IMR-90 (cell line): ENCODE results near the gene TMEM130. TPM values are rescaled to one million over a fixed set of nuclear protein-coding genes. Genes with fewer than 3 reads are reported as not detected.

ENCODE experiments used
- ATAC-seq: fragments of 200-7000 bp; cut with Tn5 transposase; 2 replicates; pipeline ENCODE4 v1.9.1; 2020; ENCODE audit warnings: low read depth, mild to moderate bottlenecking, moderate library complexity
- BruUV-seq: library from RNA; stranded (reverse); fragments of 400-500 nt; replicated peaks from 2 replicates; lab custom pipeline; 2021; lab: Mats Ljungman, UMichigan
- CTCF ChIA-PET: fragments of 300-600 bp; formaldehyde crosslinking; extraction: SDS; loops from one replicate; lab custom pipeline; 2021; ENCODE audit warnings: antibody characterized with exemption; lab: Yijun Ruan, JAX
- POLR2A ChIA-PET: fragments of 300-600 bp; sonication (Branson Sonifier 250); formaldehyde crosslinking; loops from one replicate; lab custom pipeline; 2022; ENCODE audit warnings: antibody characterized with exemption; ENCODE audit not compliant: unreplicated experiment; lab: Charles Lee
- DNase-seq: peaks from one replicate; pipeline ENCODE4 v3.0.0; 2013
- H2AFZ ChIP-seq: replicated peaks from 2 replicates; pipeline ENCODE3; 2013; ENCODE audit warnings: low read length, mild to moderate bottlenecking; ENCODE audit not compliant: poor library complexity
- H2AK5ac ChIP-seq: 2 replicates; pipeline ENCODE4 v1.6.1; 2013; ENCODE audit warnings: low read depth, low read length, inconsistent platforms
- H2AK9ac ChIP-seq: replicated peaks from 2 replicates; pipeline ENCODE3; 2013; ENCODE audit warnings: mild to moderate bottlenecking, low read depth, low read length, moderate library complexity; ENCODE audit not compliant: poor library complexity
- H2BK120ac ChIP-seq: 2 replicates; pipeline ENCODE4 v1.6.1; 2013; ENCODE audit warnings: low read depth, low read length, inconsistent platforms
- H2BK15ac ChIP-seq: 3 replicates; pipeline ENCODE4 v1.6.1; 2013; ENCODE audit warnings: low read depth, low read length, inconsistent platforms
- H2BK20ac ChIP-seq: 2 replicates; pipeline ENCODE4 v1.6.1; 2013; ENCODE audit warnings: low read depth, mild to moderate bottlenecking, inconsistent platforms, low read length, moderate library complexity
- H2BK5ac ChIP-seq: 2 replicates; pipeline ENCODE4 v1.6.1; 2013; ENCODE audit warnings: mild to moderate bottlenecking, low read depth, low read length, inconsistent platforms; ENCODE audit not compliant: poor library complexity, severe bottlenecking
- H3K14ac ChIP-seq: replicated peaks from 2 replicates; pipeline ENCODE4 v1.6.1; 2013; ENCODE audit warnings: low read depth, low read length, inconsistent platforms
- H3K18ac ChIP-seq: 2 replicates; pipeline ENCODE4 v1.6.1; 2013; ENCODE audit warnings: low read depth, low read length, control low read depth
- H3K23ac ChIP-seq: 2 replicates; pipeline ENCODE4 v1.6.1; 2013; ENCODE audit warnings: low read depth, low read length, inconsistent platforms
- H3K27ac ChIP-seq: 2 replicates; pipeline ENCODE4 v1.5.1; 2013; ENCODE audit warnings: mild to moderate bottlenecking, control low read depth, low read length; ENCODE audit not compliant: insufficient read depth
- H3K27me3 ChIP-seq: 2 replicates; pipeline ENCODE4 v1.6.1; 2013; ENCODE audit warnings: low read length; ENCODE audit not compliant: control insufficient read depth, insufficient read depth
- H3K36me3 ChIP-seq: 2 replicates; pipeline ENCODE4 v1.6.1; 2013; ENCODE audit warnings: low read length, mixed read lengths; ENCODE audit not compliant: control insufficient read depth, insufficient read depth
- H3K4ac ChIP-seq: 2 replicates; pipeline ENCODE4 v1.6.1; 2013; ENCODE audit warnings: low read depth, low read length, inconsistent platforms
- H3K4me1 ChIP-seq: 2 replicates; pipeline ENCODE4 v1.6.1; 2013; ENCODE audit warnings: low read length, mixed read lengths; ENCODE audit not compliant: control insufficient read depth, insufficient read depth
- H3K4me2 ChIP-seq: 2 replicates; pipeline ENCODE4 v1.6.1; 2013; ENCODE audit warnings: low read depth, mild to moderate bottlenecking, control low read depth, low read length, moderate library complexity
- H3K4me3 ChIP-seq: 2 replicates; pipeline ENCODE4 v1.5.1; 2013; ENCODE audit warnings: low read depth, mild to moderate bottlenecking, control low read depth, low read length, moderate library complexity; ENCODE audit not compliant: insufficient read depth
- H3K56ac ChIP-seq: 2 replicates; pipeline ENCODE4 v1.6.1; 2013; ENCODE audit warnings: low read length, inconsistent platforms; ENCODE audit not compliant: insufficient read depth; ENCODE audit errors: extremely low read depth
- H3K79me1 ChIP-seq, 2 experiments: 2 replicates each; pipeline ENCODE4 v1.6.1; 2013; ENCODE audit warnings: low read length in 2 of 2, inconsistent platforms in 1 of 2, low read depth in 1 of 2
- H3K9ac ChIP-seq: 2 replicates; pipeline ENCODE4 v1.6.1; 2013; ENCODE audit warnings: low read depth, low read length, control low read depth
- H3K9me1 ChIP-seq: 2 replicates; pipeline ENCODE4 v1.6.1; 2013; ENCODE audit warnings: low read length, inconsistent platforms; ENCODE audit not compliant: insufficient read depth
- H3K9me3 ChIP-seq: 2 replicates; pipeline ENCODE4 v1.6.1; 2013; ENCODE audit warnings: low read length; ENCODE audit not compliant: control insufficient read depth, insufficient read depth
- H4K20me1 ChIP-seq: 2 replicates; pipeline ENCODE4 v1.6.1; 2013; ENCODE audit warnings: low read length, inconsistent platforms; ENCODE audit not compliant: insufficient read depth
- H4K5ac ChIP-seq: 2 replicates; pipeline ENCODE4 v1.6.1; 2013; ENCODE audit warnings: mild to moderate bottlenecking, low read depth, low read length, control low read depth
- H4K8ac ChIP-seq, 2 experiments: 2 replicates each; pipeline ENCODE4 v1.6.1; 2013; ENCODE audit warnings: low read depth in 2 of 2, low read length in 2 of 2, control low read depth in 1 of 2, inconsistent platforms in 1 of 2
- H4K91ac ChIP-seq: 2 replicates; pipeline ENCODE4 v1.6.1; 2013; ENCODE audit warnings: low read depth, low read length, inconsistent platforms; ENCODE audit not compliant: insufficient read depth
- CTCF ChIP-seq: conservative IDR thresholded peaks from 2 replicates; pipeline ENCODE4 v1.5.1; 2012; ENCODE audit warnings: mild to moderate bottlenecking, low read depth, low read length, improper control_type of control experiment
- ELK1 ChIP-seq: fragments of 150-350 bp; IDR thresholded peaks from 2 replicates; pipeline ENCODE4 v1.6.1; 2016; ENCODE audit warnings: low read depth, mild to moderate bottlenecking, low read length, moderate library complexity, borderline replicate concordance
- MAZ ChIP-seq: IDR thresholded peaks from 2 replicates; pipeline ENCODE4 v1.6.1; 2012; ENCODE audit warnings: low read depth, mild to moderate bottlenecking, low read length, improper control_type of control experiment, moderate library complexity, borderline replicate concordance
- SMC3 ChIP-seq: fragments of 150-350 bp; IDR thresholded peaks from 2 replicates; pipeline ENCODE4 v1.6.1; 2016; ENCODE audit warnings: low read depth, mild to moderate bottlenecking, antibody characterized with exemption, low read length, moderate library complexity
- WGBS, 2 experiments: methylation state at CpG; one replicate each; pipeline versions ENCODE4 v1.1.5 to v1.1.7; 2013; ENCODE audit warnings: missing lambda C conversion rate in 2 of 2; ENCODE audit not compliant: insufficient read length in 1 of 2; ENCODE audit errors: extremely low coverage in 2 of 2; 5-methylcytosine and 5-hydroxymethylcytosine counted together
- dilution Hi-C: fragments of 300-500 bp; cut with HindIII; formaldehyde crosslinking; loops from one replicate; pipeline ENCODE4 v1.14.3; 2018; ENCODE audit warnings: low sequenced_read_pairs; ENCODE audit not compliant: unreplicated experiment
- in situ Hi-C: fragments of 300-500 bp; cut with MboI; formaldehyde crosslinking; loops from 3 replicates; pipeline ENCODE4 v1.14.3; 2019; ENCODE audit warnings: low sequenced_read_pairs, inconsistent platforms, mixed read lengths
- intact Hi-C: fragments of 100-400 bp; cut with micrococcal nuclease; formaldehyde crosslinking; loops from 2 replicates; pipeline ENCODE4 v1.10.0; 2022
- polyA plus RNA-seq, 3 experiments: library from polyadenylated mRNA; depleted of rRNA; stranded (reverse); fragments of >200 nt; gene quantifications; 2 replicates each; pipeline ENCODE4 v1.2.3, GENCODE V29; 2012; ENCODE audit warnings: low replicate concordance in 1 of 3
- total RNA-seq: library from RNA; depleted of rRNA; stranded (reverse); fragments of >200 nt; gene quantifications from 2 replicates; pipeline ENCODE4 v1.2.3, GENCODE V29; 2012

Gene TMEM130
- total and polyA plus RNA-seq, 2 of the 4 experiments (the other 2 are of a cell fraction) = 1.1 to 14.8 TPM

- Histone ChIP-seq H2BK20ac (no peak overlapping the region), H3K4me3 (no peak overlapping the region), H3K4ac (no peak overlapping the region), H4K20me1 (peaks cover 4% of the 10 kb centered on the region; the same call in 1 of the 2 replicates), H2BK5ac (no peak overlapping the region), H3K9ac (no peak overlapping the region), H3K36me3 (no peaks in the 10 kb centered on the region), H2AFZ (peak overlapping the region; percentile 23), H3K23ac (no peak overlapping the region), H4K8ac (no peak overlapping the region), H3K18ac (no peak overlapping the region), H3K14ac (no peak overlapping the region), H4K5ac (no peak overlapping the region), H2AK5ac (no peak overlapping the region), H4K91ac (no peak overlapping the region; the same call in 1 of the 2 replicates), H3K4me1 (peaks cover 5% of the 10 kb centered on the region; the same call in 1 of the 2 replicates), H3K27me3 (peaks cover 5% of the 10 kb centered on the region; the same call in 1 of the 2 replicates), H2BK120ac (no peak overlapping the region), H3K4me2 (no peak overlapping the region), H3K9me3 (no peaks in the 10 kb centered on the region), H3K9me1 (0 out of 2 replicates have a peak, but pooled peaks cover 2% of the 10 kb centered on the region), H3K56ac (no peak overlapping the region), H3K27ac (no peak overlapping the region), H3K79me1 (no peaks in the 10 kb centered on the region), H2BK15ac (no peak overlapping the region), H2AK9ac (no peak overlapping the region)
- dilution Hi-C loops (no loop called here), intact Hi-C loops (loop anchor here (5.0 to 10.0 kb wide), 2 partner anchors 725 to 818 kb away; no protein-coding TSS in a partner anchor), in situ Hi-C loops (loop anchor here (5.0 kb wide), 2 partner anchors 408 to 543 kb away; no protein-coding TSS in a partner anchor)
- no peak for DNase-seq
- no TSS peak for BruUV-seq
- CTCF ChIA-PET = no interaction called here
- no peak for ATAC-seq
- POLR2A ChIA-PET = no interaction called here
- WGBS, 2 experiments = no CpG with 5 or more reads among the region's 11 CpGs
- TF ChIP-seq CTCF (no peak), SMC3 (no peak), ELK1 (no peak), MAZ (no peak)
Measured at GRCh38 chr7:98840096-98840495, 29.7 kb downstream of the TMEM130 start.
